ENCODE results near the gene SCFD2.

The SCFD2 gene

DNA sequence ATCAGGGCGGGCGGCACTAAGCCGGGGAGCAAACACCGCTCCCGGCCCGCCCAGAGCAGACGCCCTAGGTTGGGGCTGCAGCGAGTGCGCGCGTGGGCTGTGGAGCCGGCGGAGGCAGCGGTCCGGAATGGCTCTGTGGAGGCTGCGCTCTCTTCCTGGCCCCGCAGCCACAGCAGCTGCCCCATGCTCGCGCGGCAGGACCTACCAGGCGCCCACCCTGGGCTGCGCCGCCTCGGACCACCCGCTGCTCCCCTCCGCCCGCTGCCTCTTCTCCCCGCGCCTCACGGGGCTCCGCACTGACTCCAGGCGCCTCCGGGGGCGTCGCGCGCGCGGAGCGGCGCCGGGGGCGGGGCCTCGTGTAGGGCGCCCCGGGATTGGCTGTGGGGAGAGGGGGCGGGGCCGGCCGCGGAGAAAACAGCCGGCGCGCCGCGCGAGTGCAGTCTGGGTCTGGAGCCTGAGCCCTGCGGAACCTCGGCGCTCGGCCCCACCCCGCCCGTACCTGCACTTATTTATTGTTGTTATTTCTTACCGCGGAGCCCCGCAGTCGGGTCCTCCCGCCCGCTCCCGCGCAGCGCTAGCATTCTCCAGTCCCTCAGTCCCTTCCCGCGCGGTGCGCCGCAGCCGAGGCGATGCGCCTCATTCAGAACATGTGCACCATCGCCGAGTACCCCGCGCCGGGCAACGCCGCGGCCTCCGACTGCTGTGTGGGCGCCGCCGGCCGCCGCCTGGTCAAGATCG, 503.8 kb downstream of the SCFD2 start, which contains the start of gene RASL11B:
RASL11B (plus strand) TSS at position 439 of the 738 bp plus-strand sequence; CDS start at position 630, 191 bp downstream.
- Histone ChIP-seq H3K9me3 (ENCODE audit: control insufficient read depth, low read length) (no peaks in the 10 kb centered on the region), H3K4me1 (ENCODE audit: control insufficient read depth, insufficient read depth, low read length) (peaks cover 8% of the 10 kb centered on the region), H3K4me3 (ENCODE audit: insufficient read depth, low read depth, low read length) (peak within 1 kb of the TSS; percentile 78), H3K27me3 (ENCODE audit: control insufficient read depth, insufficient read depth, low read length, poor library complexity, severe bottlenecking) (peaks cover 4% of the 10 kb centered on the region), H3K27ac (ENCODE audit: insufficient read depth, low read depth, low read length, poor library complexity, severe bottlenecking) (peak within 1 kb of the TSS; percentile 36), H3K36me3 (ENCODE audit: control insufficient read depth, insufficient read depth, low read length) (peaks cover 19% of the 10 kb centered on the region)
- WGBS, 2 experiments, result 1% methylated on average over 94 of the region's 94 CpGs

DNA sequence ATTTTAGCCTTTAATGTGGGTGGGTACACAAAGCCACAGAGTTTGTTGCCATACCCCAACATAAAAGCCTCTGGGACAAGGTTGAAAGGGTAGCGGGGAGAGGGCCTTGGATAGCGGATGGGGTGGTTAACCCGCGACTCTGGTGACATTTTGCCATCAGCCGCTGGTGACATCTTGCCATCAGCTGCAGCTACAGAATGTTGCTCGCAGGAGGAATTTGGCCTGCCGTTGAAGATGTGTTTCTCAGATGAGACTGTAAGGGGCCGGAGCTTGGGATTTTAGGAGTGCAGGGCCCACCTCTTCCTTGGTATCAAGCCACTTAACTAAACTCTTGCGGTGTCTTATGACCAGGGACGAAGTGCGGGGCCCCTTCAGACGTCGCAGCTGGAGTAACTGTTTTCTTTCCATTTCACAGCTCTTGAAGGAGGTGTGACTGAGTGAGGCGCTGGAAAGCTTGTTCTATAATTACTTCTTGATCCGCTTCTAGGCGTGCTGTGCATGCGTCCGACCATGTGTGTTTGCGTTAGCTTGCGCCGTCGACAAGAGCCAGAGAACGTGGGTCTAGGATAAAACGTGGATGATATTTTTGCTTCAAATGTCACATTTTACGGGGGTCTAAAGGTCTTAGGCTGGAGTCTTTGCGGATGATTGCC, 504.6 kb downstream of the SCFD2 start:
- WGBS, 2 experiments, result 61 to 62% methylated on average over 26 of the region's 26 CpGs
- Histone ChIP-seq H3K9me3 (ENCODE audit: control insufficient read depth, low read length) (no peaks in the 10 kb centered on the region), H3K4me3 (ENCODE audit: insufficient read depth, low read depth, low read length) (peak overlapping the region; percentile 78), H3K27me3 (ENCODE audit: control insufficient read depth, insufficient read depth, low read length, poor library complexity, severe bottlenecking) (peaks cover 4% of the 10 kb centered on the region), H3K36me3 (ENCODE audit: control insufficient read depth, insufficient read depth, low read length) (peaks cover 13% of the 10 kb centered on the region), H3K27ac (ENCODE audit: insufficient read depth, low read depth, low read length, poor library complexity, severe bottlenecking) (no peak overlapping the region), H3K4me1 (ENCODE audit: control insufficient read depth, insufficient read depth, low read length) (peaks cover 8% of the 10 kb centered on the region)

DNA sequence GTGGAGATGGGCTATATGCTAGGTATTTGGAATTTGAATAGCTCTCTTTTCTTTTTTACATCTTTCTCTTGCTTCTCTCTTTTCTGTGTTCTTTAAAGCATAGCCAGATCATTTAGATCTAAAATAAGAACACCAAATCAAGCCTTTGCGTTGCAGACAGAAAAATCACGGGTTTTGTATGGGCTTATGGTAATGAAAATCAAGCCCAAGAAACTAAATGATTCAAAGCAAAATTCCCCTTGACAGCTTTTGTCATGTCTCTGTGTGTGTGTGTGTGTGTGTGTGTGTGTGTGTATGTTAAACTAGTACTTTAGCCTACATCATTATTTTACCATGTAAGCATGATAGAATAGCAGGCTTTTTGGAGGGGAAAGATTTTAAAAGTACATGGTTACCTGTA, 505.5 kb downstream of the SCFD2 start:
- WGBS, 2 experiments, result 82% methylated on average over 2 of the region's 2 CpGs

DNA sequence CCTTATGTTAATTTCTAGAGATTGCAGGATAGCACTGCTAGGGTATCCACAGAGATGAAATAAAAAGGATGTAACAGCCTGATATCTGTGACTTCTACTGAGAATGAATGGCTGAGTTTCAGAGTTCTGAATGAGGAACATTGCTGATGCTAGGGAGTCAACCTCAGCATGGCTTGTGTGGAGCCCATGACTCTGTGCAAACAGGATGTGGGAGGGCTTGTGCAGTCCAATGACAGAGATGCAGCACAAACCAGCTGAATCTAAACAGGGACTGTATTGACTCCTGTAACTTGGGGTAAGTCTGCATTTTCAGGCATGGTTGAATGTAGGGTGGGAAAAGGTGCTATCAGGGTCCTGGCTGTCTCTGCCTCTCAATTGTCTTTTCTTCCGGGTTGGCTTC, 509.1 kb downstream of the SCFD2 start:
- 94 to 100% methylated on average over 1 of the region's 1 CpG for WGBS, 2 experiments
- Histone ChIP-seq H3K27ac (ENCODE audit: insufficient read depth, low read depth, low read length, poor library complexity, severe bottlenecking) (no peak overlapping the region), H3K36me3 (ENCODE audit: control insufficient read depth, insufficient read depth, low read length) (no peaks in the 10 kb centered on the region), H3K4me1 (ENCODE audit: control insufficient read depth, insufficient read depth, low read length) (peaks cover 8% of the 10 kb centered on the region), H3K9me3 (ENCODE audit: control insufficient read depth, low read length) (no peaks in the 10 kb centered on the region), H3K27me3 (ENCODE audit: control insufficient read depth, insufficient read depth, low read length, poor library complexity, severe bottlenecking) (peaks cover 4% of the 10 kb centered on the region), H3K4me3 (ENCODE audit: insufficient read depth, low read depth, low read length) (no peak overlapping the region)

More for the DNA sequence above, 505.5 kb downstream of the SCFD2 start:
- H3K27ac ChIP-seq (ENCODE audit: insufficient read depth, low read depth, low read length, poor library complexity, severe bottlenecking), result no peak overlapping the region
- H3K36me3 ChIP-seq (ENCODE audit: control insufficient read depth, insufficient read depth, low read length), result peaks cover 3% of the 10 kb centered on the region
- H3K27me3 ChIP-seq (ENCODE audit: control insufficient read depth, insufficient read depth, low read length, poor library complexity, severe bottlenecking), result peaks cover 4% of the 10 kb centered on the region
- peaks cover 8% of the 10 kb centered on the region for H3K4me1 ChIP-seq (ENCODE audit: control insufficient read depth, insufficient read depth, low read length)
- no peaks in the 10 kb centered on the region for H3K9me3 ChIP-seq (ENCODE audit: control insufficient read depth, low read length)
- H3K4me3 ChIP-seq (ENCODE audit: insufficient read depth, low read depth, low read length), result no peak overlapping the region

DNA sequence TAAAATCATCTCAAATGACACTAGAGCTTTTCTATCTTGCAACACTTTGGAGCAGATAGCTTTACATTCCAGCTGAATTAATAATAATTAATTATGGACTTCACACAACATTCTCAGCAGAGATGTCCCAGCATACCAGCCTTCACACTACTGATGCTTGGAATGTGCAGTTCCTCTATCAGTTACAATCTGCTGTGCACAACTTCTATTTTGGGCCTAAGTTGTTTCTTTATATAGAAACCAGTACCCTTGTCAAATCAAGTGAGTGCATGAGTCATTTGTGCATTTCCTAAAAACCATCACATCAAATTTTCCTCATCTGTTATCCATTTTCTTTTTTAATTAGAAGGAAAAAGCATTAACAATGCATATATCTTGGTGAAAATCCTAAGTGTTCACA, 512.5 kb downstream of the SCFD2 start:
- H3K27ac ChIP-seq (ENCODE audit: insufficient read depth, low read depth, low read length, poor library complexity, severe bottlenecking), result no peak overlapping the region
- H3K36me3 ChIP-seq (ENCODE audit: control insufficient read depth, insufficient read depth, low read length), result no peaks in the 10 kb centered on the region
- no peak overlapping the region for H3K4me3 ChIP-seq (ENCODE audit: insufficient read depth, low read depth, low read length)
- H3K4me1 ChIP-seq (ENCODE audit: control insufficient read depth, insufficient read depth, low read length), result peaks cover 8% of the 10 kb centered on the region
- H3K9me3 ChIP-seq (ENCODE audit: control insufficient read depth, low read length), result no peaks in the 10 kb centered on the region
- H3K27me3 ChIP-seq (ENCODE audit: control insufficient read depth, insufficient read depth, low read length, poor library complexity, severe bottlenecking), result no peaks in the 10 kb centered on the region

- no peak overlapping the region for H3K4me3 ChIP-seq (ENCODE audit: insufficient read depth, low read depth, low read length)
- H3K36me3 ChIP-seq (ENCODE audit: control insufficient read depth, insufficient read depth, low read length), result no peaks in the 10 kb centered on the region
- no peaks in the 10 kb centered on the region for H3K27me3 ChIP-seq (ENCODE audit: control insufficient read depth, insufficient read depth, low read length, poor library complexity, severe bottlenecking)
- WGBS, 2 experiments, result 85% methylated on average over 2 to 3 of the region's 3 CpGs
- H3K4me1 ChIP-seq (ENCODE audit: control insufficient read depth, insufficient read depth, low read length), result peaks cover 8% of the 10 kb centered on the region
- no peaks in the 10 kb centered on the region for H3K9me3 ChIP-seq (ENCODE audit: control insufficient read depth, low read length)
- H3K27ac ChIP-seq (ENCODE audit: insufficient read depth, low read depth, low read length, poor library complexity, severe bottlenecking), result no peak overlapping the region
Observed at GRCh38 chr4:52852711-52853110, 513.1 kb downstream of the SCFD2 start.

GRCh38 chr4:52852041-52852440, 513.8 kb downstream of the SCFD2 start:
- peaks cover 8% of the 10 kb centered on the region for H3K4me1 ChIP-seq (ENCODE audit: control insufficient read depth, insufficient read depth, low read length)
- WGBS, 2 experiments, result 92 to 94% methylated on average over 1 of the region's 1 CpG

DNA sequence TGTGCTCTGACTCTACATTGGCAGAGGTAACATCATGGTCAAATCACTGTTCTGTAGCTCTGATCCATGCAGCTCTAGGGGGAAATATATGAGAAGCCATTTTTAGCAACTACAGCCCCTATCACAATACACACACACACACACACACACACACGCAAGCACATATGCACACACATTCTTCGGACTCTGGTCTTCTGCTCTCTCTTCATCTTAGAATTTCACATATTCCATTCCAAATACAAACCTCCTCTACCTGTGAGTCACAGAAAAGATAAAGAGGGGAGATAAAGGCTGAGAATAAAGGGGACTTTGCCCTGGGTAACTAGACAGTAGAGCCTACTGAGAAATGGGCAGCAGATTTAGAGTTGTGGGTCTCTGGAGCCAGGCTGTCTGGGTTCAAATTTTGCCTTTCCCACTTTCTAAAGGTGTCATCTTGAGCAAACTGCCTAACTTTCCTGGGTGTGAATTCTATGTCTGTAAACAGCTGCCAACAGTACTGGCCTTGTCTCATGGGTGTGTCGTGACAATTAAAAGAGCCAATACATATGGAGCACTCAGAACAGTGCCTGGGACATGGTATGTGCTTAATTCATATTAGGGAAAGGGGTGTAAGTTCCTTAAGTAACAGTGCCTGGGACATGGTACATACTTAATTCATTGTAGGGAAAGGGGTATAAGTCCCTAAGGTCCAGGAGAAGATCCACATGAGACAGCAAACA, 515.3 kb downstream of the SCFD2 start:
- Histone ChIP-seq H3K4me1 (ENCODE audit: control insufficient read depth, insufficient read depth, low read length) (peaks cover 4% of the 10 kb centered on the region), H3K27ac (ENCODE audit: insufficient read depth, low read depth, low read length, poor library complexity, severe bottlenecking) (no peak overlapping the region), H3K36me3 (ENCODE audit: control insufficient read depth, insufficient read depth, low read length) (no peaks in the 10 kb centered on the region), H3K4me3 (ENCODE audit: insufficient read depth, low read depth, low read length) (no peak overlapping the region), H3K27me3 (ENCODE audit: control insufficient read depth, insufficient read depth, low read length, poor library complexity, severe bottlenecking) (no peaks in the 10 kb centered on the region), H3K9me3 (ENCODE audit: control insufficient read depth, low read length) (no peaks in the 10 kb centered on the region)
- 86 to 95% methylated on average over 3 of the region's 3 CpGs for WGBS, 2 experiments

More at GRCh38 chr4:52852041-52852440, 513.8 kb downstream of the SCFD2 start:
- H3K27me3 ChIP-seq (ENCODE audit: control insufficient read depth, insufficient read depth, low read length, poor library complexity, severe bottlenecking), result no peaks in the 10 kb centered on the region
- H3K36me3 ChIP-seq (ENCODE audit: control insufficient read depth, insufficient read depth, low read length), result no peaks in the 10 kb centered on the region
- H3K27ac ChIP-seq (ENCODE audit: insufficient read depth, low read depth, low read length, poor library complexity, severe bottlenecking), result no peak overlapping the region
- H3K4me3 ChIP-seq (ENCODE audit: insufficient read depth, low read depth, low read length), result no peak overlapping the region
- no peaks in the 10 kb centered on the region for H3K9me3 ChIP-seq (ENCODE audit: control insufficient read depth, low read length)

DNA sequence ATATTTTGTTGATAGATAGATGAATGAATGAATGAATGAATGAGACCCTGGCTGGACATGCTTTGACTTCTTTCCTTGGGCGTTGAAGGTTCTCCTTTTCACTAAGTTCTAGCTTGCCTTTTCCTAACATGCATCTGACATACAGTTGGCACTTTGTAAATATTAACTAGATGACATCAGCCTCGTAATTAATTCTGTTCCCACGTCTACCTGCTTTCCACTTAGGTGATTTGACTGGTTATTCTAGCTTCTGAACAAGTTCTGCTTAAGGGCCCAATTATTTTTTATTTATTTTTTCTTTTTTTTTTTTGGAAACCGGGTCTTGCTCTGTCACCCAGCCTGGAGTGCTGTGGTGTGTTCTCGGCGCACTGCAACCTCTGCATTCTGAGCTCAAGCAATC, 517.6 kb downstream of the SCFD2 start:
- H3K4me1 ChIP-seq (ENCODE audit: control insufficient read depth, insufficient read depth, low read length), result peaks cover 2% of the 10 kb centered on the region
- 93 to 94% methylated on average over 6 of the region's 6 CpGs for WGBS, 2 experiments
- H3K36me3 ChIP-seq (ENCODE audit: control insufficient read depth, insufficient read depth, low read length), result no peaks in the 10 kb centered on the region
- H3K27me3 ChIP-seq (ENCODE audit: control insufficient read depth, insufficient read depth, low read length, poor library complexity, severe bottlenecking), result no peaks in the 10 kb centered on the region
- H3K27ac ChIP-seq (ENCODE audit: insufficient read depth, low read depth, low read length, poor library complexity, severe bottlenecking), result no peak overlapping the region
- no peak overlapping the region for H3K4me3 ChIP-seq (ENCODE audit: insufficient read depth, low read depth, low read length)
- no peaks in the 10 kb centered on the region for H3K9me3 ChIP-seq (ENCODE audit: control insufficient read depth, low read length)

DNA sequence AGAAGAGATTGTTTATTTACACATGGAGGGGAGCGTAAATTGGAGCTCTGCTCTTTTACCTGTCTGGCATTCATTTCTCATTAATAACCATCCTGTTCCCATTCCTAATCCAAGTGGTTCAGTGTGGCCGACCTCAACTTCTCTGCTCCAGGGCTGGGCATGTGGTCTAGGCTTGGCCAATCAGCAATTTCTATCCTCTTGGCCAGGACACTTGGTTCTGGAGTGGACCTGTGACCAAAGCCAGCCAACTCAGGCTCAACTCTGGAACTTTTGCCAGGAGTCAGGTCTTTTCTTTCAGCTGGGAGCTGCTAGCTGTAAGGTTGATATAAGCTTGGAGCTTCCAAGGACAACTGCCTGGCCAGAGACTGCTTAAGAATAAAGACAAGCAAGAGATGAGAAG, 519.4 kb downstream of the SCFD2 start:
- Histone ChIP-seq H3K4me1 (ENCODE audit: control insufficient read depth, insufficient read depth, low read length) (peaks cover 20% of the 10 kb centered on the region), H3K27ac (ENCODE audit: insufficient read depth, low read depth, low read length, poor library complexity, severe bottlenecking) (no peak overlapping the region), H3K27me3 (ENCODE audit: control insufficient read depth, insufficient read depth, low read length, poor library complexity, severe bottlenecking) (no peaks in the 10 kb centered on the region), H3K36me3 (ENCODE audit: control insufficient read depth, insufficient read depth, low read length) (no peaks in the 10 kb centered on the region), H3K4me3 (ENCODE audit: insufficient read depth, low read depth, low read length) (no peak overlapping the region), H3K9me3 (ENCODE audit: control insufficient read depth, low read length) (no peaks in the 10 kb centered on the region)
- WGBS, 2 experiments, result 88 to 99% methylated on average over 2 of the region's 2 CpGs
